HepG2 (cell line): ENCODE data around the gene SEMA3B. TPM values are rescaled to one million over a fixed set of nuclear protein-coding genes. Genes with fewer than 3 reads are reported as not detected.

ENCODE experiments used
- ATF7 ChIP-seq, 2 experiments: fragments of 450-650 bp in 1 of 2; sonication (generic) in 1 of 2; formaldehyde crosslinking in 1 of 2; IDR thresholded peaks; 2 replicates each; pipeline versions ENCODE4 v1.4.0 to v1.6.1; 2016 to 2020; ENCODE audit warnings: antibody characterized with exemption in 1 of 2, mild to moderate bottlenecking in 1 of 2, missing genetic modification reagents in 1 of 2
- CCAR2 ChIP-seq: fragments of 200-400 bp; formaldehyde crosslinking; optimal IDR thresholded peaks from 2 replicates; pipeline ENCODE3; 2018; ENCODE audit warnings: low read depth, mild to moderate bottlenecking, low read length, moderate library complexity
- CHD4 ChIP-seq: fragments of 200-600 bp; sonication (generic); IDR thresholded peaks from 2 replicates; pipeline ENCODE4 v1.7.0; 2017; ENCODE audit warnings: mild to moderate bottlenecking, low read length, borderline replicate concordance
- HMG20A ChIP-seq: IDR thresholded peaks from 2 replicates; pipeline ENCODE4 v1.6.1; 2016; ENCODE audit warnings: borderline replicate concordance
- HOXA9 ChIP-seq: sonication (generic); formaldehyde crosslinking; IDR thresholded peaks from 2 replicates; pipeline ENCODE4 v1.8.1; 2022; ENCODE audit warnings: missing genetic modification reagents, mild to moderate bottlenecking, moderate library complexity, borderline replicate concordance
- IKZF1 ChIP-seq: fragments of 450-650 bp; IDR thresholded peaks from 2 replicates; pipeline ENCODE4 v1.7.1; 2016
- IKZF5 ChIP-seq: IDR thresholded peaks from 2 replicates; pipeline ENCODE4 v1.6.1; 2018; ENCODE audit warnings: missing genetic modification reagents, mild to moderate bottlenecking, missing compliant biosample characterization
- KDM1A ChIP-seq: IDR thresholded peaks from 2 replicates; pipeline ENCODE4 v1.6.1; 2016; ENCODE audit warnings: missing compliant biosample characterization
- MAX ChIP-seq: IDR thresholded peaks from 2 replicates; pipeline ENCODE4 v1.6.1; 2012; ENCODE audit warnings: inconsistent platforms
- MAZ ChIP-seq, 2 experiments: sonication (generic) in 1 of 2; formaldehyde crosslinking in 1 of 2; IDR thresholded peaks; 2 replicates each; pipeline versions ENCODE4 v1.5.0 to v1.6.1; 2012 to 2020; ENCODE audit warnings: low read depth in 2 of 2, mild to moderate bottlenecking in 2 of 2, borderline replicate concordance in 1 of 2, improper control_type of control experiment in 1 of 2, low read length in 1 of 2, missing genetic modification reagents in 1 of 2, moderate library complexity in 1 of 2
- NFE2 ChIP-seq: sonication (generic); formaldehyde crosslinking; IDR thresholded peaks from 2 replicates; pipeline ENCODE4 v1.4.0; 2020; ENCODE audit warnings: missing genetic modification reagents
- RAD21 ChIP-seq: fragments of 450-650 bp; formaldehyde crosslinking; IDR thresholded peaks from 2 replicates; pipeline ENCODE4 v1.5.0; 2020; ENCODE audit warnings: mild to moderate bottlenecking
- THAP7 ChIP-seq: sonication (generic); formaldehyde crosslinking; IDR thresholded peaks from 2 replicates; pipeline ENCODE4 v1.8.1; 2023; ENCODE audit warnings: mild to moderate bottlenecking, missing genetic modification reagents
- ZBTB7A ChIP-seq: sonication (generic); formaldehyde crosslinking; IDR thresholded peaks from 2 replicates; pipeline ENCODE4 v1.8.0; 2022; ENCODE audit warnings: mild to moderate bottlenecking, missing genetic modification reagents
- ZMAT5 ChIP-seq: sonication (generic); formaldehyde crosslinking; IDR thresholded peaks from 2 replicates; pipeline ENCODE4 v1.5.0; 2020; ENCODE audit warnings: mild to moderate bottlenecking, low read depth, missing genetic modification reagents, borderline replicate concordance
- ZNF138 ChIP-seq: sonication (generic); formaldehyde crosslinking; IDR thresholded peaks from 2 replicates; pipeline ENCODE4 v1.5.0; 2020; ENCODE audit warnings: mild to moderate bottlenecking, low read depth, missing genetic modification reagents
- ZNF207 ChIP-seq: fragments of 450-650 bp; IDR thresholded peaks from 2 replicates; pipeline ENCODE4 v1.6.1; 2016; ENCODE audit warnings: antibody characterized with exemption, borderline replicate concordance
- ZNF451 ChIP-seq: sonication (generic); formaldehyde crosslinking; IDR thresholded peaks from 2 replicates; pipeline ENCODE4 v1.5.0; 2020; ENCODE audit warnings: mild to moderate bottlenecking, missing genetic modification reagents
- ZNF564 ChIP-seq: sonication (generic); formaldehyde crosslinking; IDR thresholded peaks from 2 replicates; pipeline ENCODE4 v1.8.1; 2023; ENCODE audit warnings: mild to moderate bottlenecking, missing genetic modification reagents
- ZNF782 ChIP-seq: sonication (generic); formaldehyde crosslinking; IDR thresholded peaks from 2 replicates; pipeline ENCODE4 v1.4.0; 2020; ENCODE audit warnings: missing genetic modification reagents, mild to moderate bottlenecking, borderline replicate concordance
- ZSCAN31 ChIP-seq: sonication (generic); formaldehyde crosslinking; IDR thresholded peaks from 2 replicates; pipeline ENCODE4 v1.5.0; 2020; ENCODE audit warnings: low read depth, mild to moderate bottlenecking, missing genetic modification reagents
- ZUFSP ChIP-seq: sonication (generic); formaldehyde crosslinking; IDR thresholded peaks from 2 replicates; pipeline ENCODE4 v1.9.0; 2021; ENCODE audit warnings: missing genetic modification reagents, mild to moderate bottlenecking, borderline replicate concordance
- polyA plus RNA-seq, 8 experiments: library from polyadenylated mRNA; depleted of rRNA in 3 of 8; stranded (reverse) in 7 of 8; unstranded in 1 of 8; fragments of >200 nt; fragmentation: Illumina TruSeq in 4 of 8; extraction: Trizol in 4 of 8; gene quantifications; 2 replicates each; pipeline versions ENCODE4 v1.2.1 to v1.2.3, GENCODE V29; 2011 to 2016; ENCODE audit warnings: low read depth in 4 of 8, missing spikeins in 1 of 8, mixed read lengths in 1 of 8; ENCODE audit not compliant: insufficient read depth in 1 of 8
- total RNA-seq, 5 experiments: library from RNA; depleted of rRNA; stranded (reverse); fragments of >200 nt; fragmentation: Illumina TruSeq; extraction: Trizol; gene quantifications; 2 replicates each; pipeline ENCODE4 v1.2.3, GENCODE V29; 2016; ENCODE audit warnings: low read depth in 1 of 5
- TF ChIP-seq, protein P1 (sequence below): sonication (generic); formaldehyde crosslinking; conservative IDR thresholded peaks from 2 replicates; pipeline ENCODE4 v1.4.0; 2020; ENCODE audit warnings: missing genetic modification reagents

Gene SEMA3B
- total and polyA plus RNA-seq, 2 of the 13 experiments (the other 11 are each of a cell fraction or from before 2014, with no cell fraction given): 93.2 to 158 TPM

GRCh38 chr3:50260027-50260941 is 8.7 kb upstream of the SEMA3B start (continued):
- TF ChIP-seq ATF7 (IDR thresholded peaks at IDR 0.05) (peak; percentile 85), ATF7 (CRISPR knock-in tag; IDR thresholded peaks at IDR 0.05) (peak; percentile 98), ZSCAN31 (peak; percentile 94), MAZ (IDR thresholded peaks at IDR 0.05; ENCODE audit: borderline replicate concordance, low read depth, low read length) (peak; percentile 17; the same call in 1 of the 2 replicates), MAZ (CRISPR knock-in tag; IDR thresholded peaks at IDR 0.05; ENCODE audit: low read depth) (peak; percentile 92), ZNF451 (CRISPR knock-in tag) (peak; percentile 24; the same call in 1 of the 2 replicates), CHD4 (no peak), RAD21 (CRISPR knock-in tag) (peak; percentile 100), IKZF1 (no peak), NFE2 (CRISPR knock-in tag) (no peak), MAX (no peak), ZNF138 (peak; percentile 94), ZBTB7A (CRISPR knock-in tag) (peak; percentile 98), ZNF207 (no peak), ZNF564 (CRISPR knock-in tag) (peak; percentile 93), IKZF5 (CRISPR knock-in tag) (peak; percentile 75; the same call in 1 of the 2 replicates), ZMAT5 (no peak), HOXA9 (CRISPR knock-in tag) (no peak), CCAR2 (no peak), ZNF782 (CRISPR knock-in tag) (no peak), THAP7 (CRISPR knock-in tag) (0 out of 2 replicates have a peak, but pooled peaks have one; percentile 73), ZUFSP (no peak), KDM1A (CRISPR knock-in tag) (no peak), HMG20A (CRISPR knock-in tag) (0 out of 2 replicates have a peak, but pooled peaks have one; percentile 25)
- TF ChIP-seq, protein P1, sequence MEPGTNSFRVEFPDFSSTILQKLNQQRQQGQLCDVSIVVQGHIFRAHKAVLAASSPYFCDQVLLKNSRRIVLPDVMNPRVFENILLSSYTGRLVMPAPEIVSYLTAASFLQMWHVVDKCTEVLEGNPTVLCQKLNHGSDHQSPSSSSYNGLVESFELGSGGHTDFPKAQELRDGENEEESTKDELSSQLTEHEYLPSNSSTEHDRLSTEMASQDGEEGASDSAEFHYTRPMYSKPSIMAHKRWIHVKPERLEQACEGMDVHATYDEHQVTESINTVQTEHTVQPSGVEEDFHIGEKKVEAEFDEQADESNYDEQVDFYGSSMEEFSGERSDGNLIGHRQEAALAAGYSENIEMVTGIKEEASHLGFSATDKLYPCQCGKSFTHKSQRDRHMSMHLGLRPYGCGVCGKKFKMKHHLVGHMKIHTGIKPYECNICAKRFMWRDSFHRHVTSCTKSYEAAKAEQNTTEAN (CRISPR knock-in tag): 0 out of 2 replicates have a peak, but pooled peaks have one; percentile 2
